Measurements from ENCODE around the gene GRIK4. TPM values are rescaled to one million over a fixed set of nuclear protein-coding genes. Genes with fewer than 3 reads are reported as not detected.

GRIK4 gene
- total and polyA plus RNA-seq, 11 donors = 0.04 to 0.45 (median 0.12) TPM; not detected in 6

DNA sequence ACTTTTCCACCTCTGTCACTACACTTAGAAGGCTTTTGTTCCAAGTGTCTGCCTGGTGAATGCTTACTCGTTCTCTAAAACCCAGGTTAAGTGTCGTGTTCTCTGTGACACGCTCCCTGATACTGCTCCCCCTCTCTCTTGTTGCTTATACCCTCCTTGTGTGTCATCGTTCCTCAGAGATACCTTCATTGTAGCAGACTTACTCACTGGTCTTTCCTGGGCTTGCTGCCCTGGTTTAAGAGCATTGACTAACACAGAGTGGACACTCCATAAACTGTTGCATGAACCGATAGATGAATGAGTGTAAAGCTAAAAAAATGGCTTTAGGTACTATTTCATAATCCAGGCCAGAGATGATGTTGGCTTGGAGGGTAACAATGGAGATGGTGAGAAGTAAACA lies 171.3 kb downstream of the GRIK4 start:
- intact Hi-C loops (cut with DNase I) = loop anchor here in 8 of 10 donors (5.0 to 10.0 kb wide), 8 partner anchors 262 to 448 kb away; partner anchors contain the start of genes ARHGEF12 (in 1 of the 8) and TLCD5 (in 1 of the 8)
- 88 to 93% (median 91%) methylated on average over 5 of the region's 5 CpGs for WGBS, 4 donors
- DNase-seq = no peak
- no peaks in the 10 kb centered on the region for H3K36me3 ChIP-seq
- H3K9me3 ChIP-seq = no peaks in the 10 kb centered on the region
- no peaks in the 10 kb centered on the region for H3K4me1 ChIP-seq
- no peak overlapping the region for H3K4me3 ChIP-seq
- TF ChIP-seq POLR2A (IDR thresholded peaks at IDR 0.05) = no peak
- TF ChIP-seq, protein P1, sequence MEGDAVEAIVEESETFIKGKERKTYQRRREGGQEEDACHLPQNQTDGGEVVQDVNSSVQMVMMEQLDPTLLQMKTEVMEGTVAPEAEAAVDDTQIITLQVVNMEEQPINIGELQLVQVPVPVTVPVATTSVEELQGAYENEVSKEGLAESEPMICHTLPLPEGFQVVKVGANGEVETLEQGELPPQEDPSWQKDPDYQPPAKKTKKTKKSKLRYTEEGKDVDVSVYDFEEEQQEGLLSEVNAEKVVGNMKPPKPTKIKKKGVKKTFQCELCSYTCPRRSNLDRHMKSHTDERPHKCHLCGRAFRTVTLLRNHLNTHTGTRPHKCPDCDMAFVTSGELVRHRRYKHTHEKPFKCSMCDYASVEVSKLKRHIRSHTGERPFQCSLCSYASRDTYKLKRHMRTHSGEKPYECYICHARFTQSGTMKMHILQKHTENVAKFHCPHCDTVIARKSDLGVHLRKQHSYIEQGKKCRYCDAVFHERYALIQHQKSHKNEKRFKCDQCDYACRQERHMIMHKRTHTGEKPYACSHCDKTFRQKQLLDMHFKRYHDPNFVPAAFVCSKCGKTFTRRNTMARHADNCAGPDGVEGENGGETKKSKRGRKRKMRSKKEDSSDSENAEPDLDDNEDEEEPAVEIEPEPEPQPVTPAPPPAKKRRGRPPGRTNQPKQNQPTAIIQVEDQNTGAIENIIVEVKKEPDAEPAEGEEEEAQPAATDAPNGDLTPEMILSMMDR (IDR thresholded peaks at IDR 0.05) = no peak
- peaks cover 0 to 58% (median 8%) of the 10 kb centered on the region in 9 donors for H3K27me3 ChIP-seq
- ATAC-seq = no peak
- no peak overlapping the region for H3K27ac ChIP-seq

DNA sequence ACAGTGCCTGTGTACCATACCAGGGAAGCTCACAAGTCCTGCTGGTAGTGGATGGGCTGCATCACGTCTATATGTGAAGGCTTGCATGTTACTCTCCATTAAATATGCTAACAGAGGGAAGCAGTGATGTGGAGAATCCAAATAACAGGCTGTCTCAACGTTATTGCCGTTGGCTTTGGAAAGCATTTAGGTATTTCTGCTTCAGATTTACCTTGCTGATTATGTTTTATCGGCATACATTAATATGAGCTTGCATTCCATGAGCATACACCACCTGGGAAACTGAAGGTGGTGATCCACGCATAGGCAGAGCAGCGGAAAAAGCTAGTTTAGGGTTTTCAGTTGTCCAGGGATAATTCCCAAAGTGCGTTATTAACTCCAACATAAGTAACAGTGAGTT lies 175.0 kb downstream of the GRIK4 start:
- Histone ChIP-seq H3K4me3 (no peak overlapping the region), H3K27ac (no peak overlapping the region), H3K9me3 (no peaks in the 10 kb centered on the region), H3K36me3 (no peaks in the 10 kb centered on the region), H3K27me3 (peaks cover 0 to 35% (median 8%) of the 10 kb centered on the region in 9 donors), H3K4me1 (no peaks in the 10 kb centered on the region)
- WGBS, 4 donors = 78 to 81% (median 80%) methylated on average over 7 of the region's 7 CpGs
- no peak for ATAC-seq
- intact Hi-C loops (cut with DNase I) = loop anchor here in 8 of 10 donors (5.0 to 10.0 kb wide), 8 partner anchors 258 to 452 kb away; partner anchors contain the start of genes ARHGEF12 (in 1 of the 8) and TLCD5 (in 1 of the 8)
- TF ChIP-seq, protein P1 (IDR thresholded peaks at IDR 0.05) = no peak
- TF ChIP-seq POLR2A (IDR thresholded peaks at IDR 0.05) = no peak
- DNase-seq = no peak

DNA sequence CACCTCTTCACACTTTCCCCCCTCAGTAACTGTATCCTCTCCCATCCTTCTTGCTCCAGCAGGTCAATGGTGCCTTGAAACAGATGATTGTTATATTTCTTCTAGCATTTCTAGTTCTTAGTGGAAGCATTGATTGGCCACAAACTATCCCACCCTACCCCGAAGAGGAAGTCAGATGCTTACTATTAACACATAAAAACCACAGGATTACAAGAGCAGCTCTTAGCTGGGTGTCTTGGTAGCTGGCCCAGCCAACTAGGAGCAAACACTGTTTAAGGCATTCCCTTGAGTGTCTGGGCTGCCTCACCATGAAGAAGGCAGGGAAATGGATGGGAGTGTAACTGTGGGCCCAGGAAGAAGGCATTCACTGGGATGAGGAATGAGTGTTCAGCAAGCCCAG lies 176.6 kb downstream of the GRIK4 start:
- Histone ChIP-seq H3K4me3 (no peak overlapping the region), H3K9me3 (no peaks in the 10 kb centered on the region), H3K4me1 (no peaks in the 10 kb centered on the region), H3K36me3 (no peaks in the 10 kb centered on the region), H3K27ac (no peak overlapping the region), H3K27me3 (peaks cover 0 to 37% (median 12%) of the 10 kb centered on the region in 9 donors)
- 75 to 82% (median 79%) methylated on average over 1 of the region's 1 CpG for WGBS, 4 donors
- TF ChIP-seq POLR2A (IDR thresholded peaks at IDR 0.05) = no peak
- TF ChIP-seq, protein P1 (IDR thresholded peaks at IDR 0.05) = no peak
- ATAC-seq (no peak), DNase-seq (no peak)
- intact Hi-C loops (cut with DNase I) = loop anchor here in 8 of 10 donors (2.0 to 10.0 kb wide), 9 partner anchors 55 to 453 kb away; partner anchors contain the start of genes ARHGEF12 (in 1 of the 8) and TLCD5 (in 1 of the 8)

DNA sequence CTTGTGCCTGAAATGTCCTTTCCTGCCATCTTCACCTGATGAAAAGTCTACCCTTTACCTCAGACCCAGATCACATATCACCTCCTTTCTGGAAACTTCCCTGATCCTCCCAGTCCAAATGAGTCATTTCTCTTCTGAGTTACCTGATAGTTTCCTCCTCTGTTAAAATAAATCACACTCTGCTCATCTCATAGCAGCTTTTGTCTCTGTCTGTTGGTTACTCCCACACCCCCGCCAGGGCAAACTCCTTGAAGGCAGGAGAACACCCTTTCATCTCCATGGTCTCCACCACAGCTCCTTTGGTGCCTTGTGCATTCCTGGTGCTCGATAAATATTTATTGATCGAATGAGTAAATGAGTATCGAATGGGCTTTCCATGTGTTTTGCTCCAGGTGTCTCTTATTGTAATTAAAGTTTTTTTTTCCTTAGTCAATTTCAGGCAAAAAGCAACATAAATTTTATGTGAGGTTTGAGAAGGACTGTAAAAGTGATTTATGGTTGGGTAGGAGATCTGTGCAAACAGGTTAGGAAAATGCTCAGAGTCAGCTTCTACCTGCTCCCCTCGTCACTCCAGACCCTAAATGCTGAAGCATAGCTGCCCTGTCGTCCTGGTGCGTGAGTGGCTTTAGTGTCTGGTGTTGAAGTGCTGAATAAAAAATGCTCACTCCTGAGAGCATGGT lies 178.2 kb downstream of the GRIK4 start:
- intact Hi-C loops (cut with DNase I) = loop anchor here in 8 of 10 donors (2.0 to 10.0 kb wide), 9 partner anchors 57 to 455 kb away; partner anchors contain the start of genes ARHGEF12 (in 1 of the 8) and TLCD5 (in 1 of the 8)
- H3K4me1 ChIP-seq = no peaks in the 10 kb centered on the region
- H3K27ac ChIP-seq = no peak overlapping the region
- WGBS, 4 donors = 86 to 89% (median 87%) methylated on average over 7 of the region's 7 CpGs
- TF ChIP-seq, protein P1 (IDR thresholded peaks at IDR 0.05) = no peak
- TF ChIP-seq POLR2A (IDR thresholded peaks at IDR 0.05) = no peak
- ATAC-seq (no peak), DNase-seq (no peak)
- no peaks in the 10 kb centered on the region for H3K9me3 ChIP-seq
- H3K4me3 ChIP-seq = no peak overlapping the region
- no peaks in the 10 kb centered on the region for H3K36me3 ChIP-seq
- H3K27me3 ChIP-seq = peaks cover 0 to 24% (median 7%) of the 10 kb centered on the region in 9 donors
